GM12801 (cell line): Measurements from ENCODE around the gene UBAC2.

Source experiments
- CTCF ChIP-seq: IDR thresholded peaks from one replicate; pipeline ENCODE4 v1.5.1; 2011; ENCODE audit warnings: control low read depth; ENCODE audit not compliant: insufficient read length; ENCODE audit errors: extremely low read depth

Gene UBAC2

GRCh38 chr13:99159331-99160061 lies 41.2 kb upstream of the UBAC2 start:
- TF ChIP-seq CTCF = no peak

- TF ChIP-seq CTCF = no peak
Measured at GRCh38 chr13:99160415-99160814, 40.2 kb upstream of the UBAC2 start.

GRCh38 chr13:99161512-99161911 lies 39.1 kb upstream of the UBAC2 start:
- TF ChIP-seq CTCF = no peak

GRCh38 chr13:99162567-99163361 lies 37.9 kb upstream of the UBAC2 start:
- TF ChIP-seq CTCF = no peak

GRCh38 chr13:99164226-99164625 lies 36.4 kb upstream of the UBAC2 start:
- no peak for TF ChIP-seq CTCF

- no peak for TF ChIP-seq CTCF
Measured at GRCh38 chr13:99165753-99166587, 34.7 kb upstream of the UBAC2 start.

- no peak for TF ChIP-seq CTCF
Measured at GRCh38 chr13:99172951-99173350, 27.7 kb upstream of the UBAC2 start.
